Left hindlimb (tissue), 1 donor: ENCODE results near the gene GAREM2.
A peak's percentile ranks its signal among the peaks of the same experiment; 100 is the strongest.
"Not testable (repeated sequence)": the region's sequence is repeated elsewhere in the genome, so short reads cannot be mapped to it uniquely, and the experiment has no call there.

Experiments used
- DNase-seq: peaks from one replicate; pipeline ENCODE4 v3.0.0-alpha.2; 2018

The GAREM2 gene

GRCh38 chr2:26172871-26173775, at the start of gene GAREM2:
Gene GAREM2, plus strand, starts transcription at chr2:26173088. Its CDS starts 133 bp downstream, at chr2:26173221.
- peak; percentile 50 for DNase-seq

GRCh38 chr2:26123426-26123825, 49.5 kb upstream of the GAREM2 start:
- DNase-seq: no peak

DNA sequence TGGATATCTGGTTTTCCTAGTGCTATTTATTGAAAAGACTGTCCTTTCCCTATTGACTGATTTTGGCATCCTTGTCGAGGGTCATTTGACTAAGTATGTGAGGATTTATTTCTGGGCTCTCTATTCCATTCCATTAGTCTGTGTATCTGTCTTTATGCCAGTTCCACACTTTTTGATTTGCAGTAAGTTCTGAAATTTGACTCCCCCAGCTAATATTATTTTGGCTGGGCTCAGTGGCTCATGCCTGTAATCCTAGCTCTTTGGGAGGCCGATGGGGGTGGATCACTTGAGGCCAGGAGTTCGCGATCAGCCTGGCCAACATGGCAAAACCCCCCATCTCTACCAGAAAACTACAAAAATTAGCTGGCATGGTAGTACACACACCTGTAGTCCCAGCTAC, 46.8 kb upstream of the GAREM2 start:
- no peak for DNase-seq

GRCh38 chr2:26128176-26128575, 44.7 kb upstream of the GAREM2 start:
- DNase-seq: no peak

DNA sequence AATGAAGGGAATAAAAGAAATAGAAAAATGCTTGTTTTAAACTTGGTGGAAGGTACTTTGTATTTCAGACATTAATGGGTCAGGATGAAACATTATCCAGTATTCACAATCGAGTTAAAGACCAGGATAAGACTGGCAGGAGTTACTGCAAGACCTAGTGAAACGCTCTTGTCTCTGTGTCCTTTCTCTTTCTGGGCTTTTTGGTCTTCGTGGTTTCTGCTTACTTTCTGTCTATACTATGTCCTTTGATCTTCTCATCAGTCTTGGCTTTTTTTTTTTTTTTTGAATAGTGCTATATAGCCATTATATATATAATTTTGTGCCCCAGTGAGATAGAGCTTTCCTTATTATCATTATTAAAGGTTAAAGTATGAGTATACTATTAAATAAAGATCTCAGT, 42.1 kb upstream of the GAREM2 start:
- DNase-seq: no peak

DNA sequence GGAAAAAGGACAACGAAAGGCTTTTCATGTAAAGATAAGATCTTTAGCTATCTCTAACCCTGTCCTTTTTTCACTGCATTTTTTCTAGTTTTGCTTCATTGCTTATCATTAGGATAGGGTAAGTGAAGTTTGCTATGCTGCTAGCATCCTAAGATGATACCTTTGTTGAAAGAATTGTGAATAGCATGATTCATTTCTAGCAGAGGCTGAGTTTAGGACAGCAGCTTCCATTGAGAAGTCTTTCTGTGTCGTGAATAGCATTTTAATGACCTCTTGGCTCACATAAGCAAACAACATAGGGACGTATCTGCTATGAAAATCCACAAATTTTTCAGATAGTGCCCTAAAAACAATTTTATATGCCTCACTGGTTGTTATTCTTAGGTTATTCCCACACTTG, 36.4 kb upstream of the GAREM2 start:
- DNase-seq: no peak

DNA sequence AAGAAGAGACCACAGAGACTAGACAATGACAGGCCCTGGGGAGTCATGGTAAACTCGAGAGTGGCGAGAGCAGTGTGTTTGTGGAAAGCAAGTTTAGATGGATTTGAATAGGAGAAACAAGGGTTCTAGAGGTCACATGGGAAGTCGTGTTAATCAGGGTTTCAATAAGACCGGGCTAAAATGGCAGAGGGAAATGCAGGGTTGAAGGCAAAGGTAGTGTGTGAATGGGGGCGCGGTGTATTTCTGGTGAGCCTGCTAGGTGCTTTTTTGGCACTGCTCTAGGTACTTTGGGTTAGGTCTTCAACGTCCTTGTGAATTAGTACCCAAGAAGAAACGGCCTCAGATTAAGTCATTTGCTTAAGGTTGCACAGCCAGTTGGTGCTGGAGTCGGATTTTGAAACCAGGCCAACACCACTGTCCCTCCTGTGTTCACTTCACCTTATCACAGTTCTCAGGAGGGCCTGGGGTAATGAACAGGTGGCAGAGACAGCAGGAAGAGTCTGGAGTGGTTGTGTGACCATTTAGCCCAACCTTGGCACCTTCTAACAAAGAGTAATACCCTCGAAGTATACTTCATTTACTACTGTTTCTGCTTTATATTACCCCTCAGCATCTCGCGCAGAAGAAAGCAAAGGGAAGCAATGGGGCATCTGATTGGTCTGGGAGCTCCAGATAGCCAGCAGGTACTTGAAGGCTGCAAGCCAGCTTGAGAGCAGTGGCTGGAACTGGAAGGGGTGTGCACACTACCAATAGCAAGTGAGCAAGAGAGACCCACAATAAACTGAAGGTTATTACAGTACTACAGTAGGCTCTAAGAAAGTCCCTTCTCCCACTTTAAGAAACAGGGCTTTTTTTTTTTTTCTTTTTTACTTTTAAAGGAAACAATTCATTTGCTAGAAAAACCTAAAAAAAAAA, 33.4 kb upstream of the GAREM2 start:
- no peak for DNase-seq

GRCh38 chr2:26141145-26141769, 31.6 kb upstream of the GAREM2 start:
- DNase-seq: no peak

DNA sequence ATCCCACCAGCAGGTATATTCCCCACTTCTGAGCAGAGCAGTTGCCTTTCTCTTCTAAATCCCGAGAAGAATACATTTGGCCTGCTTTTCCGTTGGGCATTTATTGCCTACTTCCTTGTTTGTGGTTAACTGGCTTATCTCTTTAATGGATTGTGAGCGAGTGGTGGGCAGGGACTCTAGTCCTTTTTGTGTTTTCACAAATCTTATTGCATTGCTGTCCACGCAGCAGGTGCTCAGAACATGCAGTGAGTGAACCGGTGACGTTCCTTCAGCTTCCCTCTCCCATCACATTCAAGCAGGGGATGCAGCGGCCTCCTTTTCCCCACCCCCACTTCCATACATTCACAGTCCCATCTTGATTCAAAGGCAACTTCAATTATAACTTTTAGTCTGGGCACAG, 28.9 kb upstream of the GAREM2 start:
- DNase-seq: no peak

- peak; percentile 60 for DNase-seq
Measured at GRCh38 chr2:26144953-26145680, 27.8 kb upstream of the GAREM2 start.

DNA sequence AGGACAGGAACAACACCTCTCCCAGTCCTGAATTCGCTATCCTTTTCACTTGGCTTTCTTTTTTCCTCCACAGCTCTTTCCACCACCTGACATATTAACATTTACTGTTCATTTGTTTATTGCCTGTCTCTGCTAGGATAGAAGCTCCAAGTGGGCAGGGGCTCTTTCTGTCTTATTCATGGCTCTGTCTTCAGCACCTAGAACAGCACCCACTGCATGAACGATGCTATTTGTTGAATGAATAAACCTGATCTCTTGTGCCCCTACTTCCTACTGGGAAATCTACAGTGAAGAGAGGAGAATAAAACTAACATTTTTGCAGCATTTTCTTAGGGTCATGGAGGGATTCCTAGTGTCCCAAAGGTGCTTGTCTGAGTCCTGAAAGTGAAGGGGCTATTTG, 24.4 kb upstream of the GAREM2 start:
- no peak for DNase-seq

GRCh38 chr2:26150243-26150642, 22.6 kb upstream of the GAREM2 start:
- no peak for DNase-seq

DNA sequence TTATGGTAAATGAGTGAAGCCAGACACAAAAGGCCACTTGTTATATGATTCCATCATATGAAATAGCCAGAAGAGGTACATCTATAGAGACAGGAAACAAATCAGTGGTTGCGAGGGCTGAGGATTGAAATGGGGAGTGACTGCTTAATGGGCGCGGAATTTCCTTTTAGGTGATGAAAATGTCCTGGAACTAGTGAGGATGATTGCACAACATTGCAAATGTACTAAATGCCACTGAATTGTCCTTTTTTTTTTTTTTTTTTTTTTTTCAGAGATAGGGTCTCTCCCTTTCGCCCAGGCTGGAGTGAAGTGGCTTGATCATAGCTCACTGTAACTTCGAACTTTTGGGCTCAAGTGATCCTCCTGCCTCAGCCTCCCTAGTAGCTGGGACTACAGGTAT, 15.3 kb upstream of the GAREM2 start:
- no peak for DNase-seq

GRCh38 chr2:26161926-26162325, 11.0 kb upstream of the GAREM2 start:
- no peak for DNase-seq

- DNase-seq: no peak
Measured at GRCh38 chr2:26162963-26163362, 9.9 kb upstream of the GAREM2 start.

- DNase-seq: no peak
Measured at GRCh38 chr2:26164231-26164630, 8.7 kb upstream of the GAREM2 start.

DNA sequence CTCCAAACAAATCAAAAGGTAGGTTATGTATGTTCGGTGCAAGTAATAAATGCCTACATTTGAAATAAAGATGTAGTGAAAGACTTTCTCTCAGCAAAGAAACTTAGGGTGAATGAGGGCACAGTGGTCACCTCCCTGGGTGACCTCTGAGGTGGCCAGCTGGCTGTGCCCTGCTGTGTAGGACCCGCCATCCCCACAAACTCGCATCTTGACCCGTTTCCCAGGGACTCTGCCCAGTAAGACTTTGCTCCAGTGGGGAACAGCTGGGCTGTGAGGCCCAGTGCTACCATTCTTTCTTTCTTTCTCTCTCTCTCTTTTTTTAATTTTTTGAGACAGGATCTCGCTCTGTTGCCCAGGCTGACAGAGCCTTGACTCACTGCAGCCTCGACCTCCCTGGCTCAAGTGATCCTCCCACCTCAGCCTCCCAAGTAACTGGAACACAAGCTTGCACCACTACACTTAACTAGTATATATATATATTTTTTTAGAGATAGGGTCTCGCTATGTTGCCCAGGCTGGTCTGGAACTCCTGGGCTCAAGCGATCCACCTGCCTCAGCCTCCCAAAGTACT, 8.2 kb upstream of the GAREM2 start:
- no peak for DNase-seq

DNA sequence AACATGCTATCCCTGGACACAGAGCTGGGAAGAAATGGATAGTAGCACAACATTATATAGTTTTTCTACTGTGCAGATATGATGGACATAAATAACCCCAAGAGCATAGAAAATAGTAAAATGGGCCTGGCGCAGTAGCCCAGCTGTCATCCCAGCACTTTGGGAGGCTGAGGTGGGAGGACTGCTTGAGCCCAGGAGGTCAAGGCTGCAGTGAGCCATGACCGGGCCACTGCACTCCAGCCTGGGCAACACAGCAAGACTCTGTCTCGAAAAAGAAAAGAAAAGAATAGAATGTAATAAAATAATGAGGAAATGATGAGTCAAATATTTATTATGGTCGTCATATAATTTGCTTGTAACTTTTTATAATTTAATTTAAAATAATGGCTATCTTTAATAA, 7.5 kb upstream of the GAREM2 start:
- DNase-seq: no peak

DNA sequence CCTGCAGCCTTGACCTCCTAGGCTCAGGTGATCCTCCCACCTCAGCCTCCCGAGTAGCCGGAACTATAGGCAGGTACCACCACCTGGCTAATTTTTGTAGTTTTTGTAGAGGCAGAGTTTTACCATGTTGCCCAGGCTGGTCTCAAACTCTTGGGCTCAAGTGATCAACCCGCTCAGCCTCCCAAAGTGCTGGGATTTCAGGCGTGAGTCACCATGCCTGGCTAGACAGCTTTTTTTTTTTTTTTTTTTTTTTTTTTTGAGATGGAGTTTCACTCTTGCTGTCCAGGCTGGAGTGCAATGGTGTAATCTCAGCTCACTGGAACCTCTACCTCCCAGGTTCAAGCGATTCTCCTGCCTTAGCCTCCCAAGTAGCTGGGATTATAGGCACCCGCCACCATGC, 6.3 kb upstream of the GAREM2 start:
- not testable (repeated sequence) for DNase-seq

DNA sequence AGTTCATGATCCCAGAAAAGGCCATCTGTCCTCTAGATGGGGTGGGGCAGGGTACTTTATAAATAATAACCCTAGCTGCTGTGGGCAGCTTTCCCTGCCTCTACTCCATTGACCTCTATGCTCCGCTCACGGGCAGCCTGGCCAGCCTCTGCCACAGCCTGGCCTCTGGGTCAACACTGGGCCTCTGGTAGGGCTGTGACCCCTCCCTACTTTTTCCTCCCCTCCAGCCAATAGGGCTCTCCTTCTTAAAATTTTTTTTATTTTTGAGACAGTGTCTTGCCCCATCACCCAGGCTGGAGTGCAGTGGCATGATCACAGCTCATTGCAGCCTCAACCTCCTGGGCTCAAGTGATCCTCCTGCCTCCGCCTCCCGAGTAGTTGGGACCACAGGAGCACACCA, 4.1 kb upstream of the GAREM2 start:
- no peak for DNase-seq

DNA sequence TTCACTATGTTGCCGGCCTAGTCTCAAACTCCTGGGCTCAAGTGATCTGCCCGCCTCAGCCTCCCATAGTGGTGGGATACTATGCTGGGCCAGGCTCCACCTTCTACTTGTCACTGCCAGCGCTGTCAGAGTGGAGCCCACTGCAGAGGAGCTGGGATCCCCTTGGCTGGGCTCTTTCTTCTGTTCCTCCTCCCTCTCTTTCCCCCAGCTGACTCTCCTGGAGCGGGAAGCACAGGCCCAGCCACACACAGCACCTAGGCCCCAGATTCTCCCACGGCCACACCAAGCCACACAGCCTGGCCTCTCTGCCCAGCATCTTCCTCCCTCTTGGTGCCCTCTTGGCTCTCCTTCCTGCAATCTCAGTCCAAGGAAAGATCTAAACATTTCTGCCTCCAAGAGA, 3.7 kb upstream of the GAREM2 start:
- DNase-seq: no peak

- no peak for DNase-seq
Measured at GRCh38 chr2:26169681-26170414, 3.0 kb upstream of the GAREM2 start.
